Measurements from ENCODE around the gene ADAMTS2.

ADAMTS2 gene

DNA sequence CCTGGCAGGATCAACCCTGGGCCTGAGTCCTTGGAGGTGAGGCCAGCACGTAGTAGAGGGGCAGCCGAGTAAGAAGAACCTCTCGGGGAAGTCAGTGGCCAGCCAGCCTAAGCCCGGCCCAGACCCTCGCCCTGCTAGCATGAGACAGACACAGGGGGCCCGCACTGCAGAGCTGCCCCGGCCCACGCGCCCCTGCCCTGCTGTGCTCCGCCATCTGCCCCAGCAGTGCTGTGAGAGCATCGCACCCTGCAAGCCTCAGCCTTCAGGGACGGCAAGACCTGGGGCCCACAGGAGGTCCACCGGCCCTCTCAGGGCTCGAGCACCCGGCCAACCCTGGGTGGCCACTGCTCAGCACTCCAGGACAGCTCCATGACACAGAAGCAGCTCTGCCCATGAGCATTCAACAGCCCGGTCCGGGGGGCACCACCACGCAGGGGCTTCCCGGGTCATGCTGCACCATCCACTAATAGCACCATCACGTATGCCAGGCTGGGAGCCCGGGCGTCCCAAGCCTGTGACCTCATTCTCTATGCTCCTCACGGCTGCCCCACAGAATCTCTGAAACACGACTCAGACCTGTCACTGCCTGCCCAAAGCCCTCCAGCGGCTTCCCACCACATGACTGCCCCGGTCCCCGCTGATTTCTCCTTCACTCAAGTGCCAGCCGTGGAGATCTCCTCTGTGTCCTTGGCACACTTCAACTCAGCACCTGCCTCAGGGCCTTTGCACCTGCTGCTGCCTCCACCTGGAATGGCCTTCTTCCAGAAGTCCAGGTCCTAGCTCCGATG is 38.1 kb downstream of the ADAMTS2 start:
- H3K4me3 ChIP-seq (ENCODE audit: low read depth, low read length): no peak overlapping the region
- TF ChIP-seq, protein P1, sequence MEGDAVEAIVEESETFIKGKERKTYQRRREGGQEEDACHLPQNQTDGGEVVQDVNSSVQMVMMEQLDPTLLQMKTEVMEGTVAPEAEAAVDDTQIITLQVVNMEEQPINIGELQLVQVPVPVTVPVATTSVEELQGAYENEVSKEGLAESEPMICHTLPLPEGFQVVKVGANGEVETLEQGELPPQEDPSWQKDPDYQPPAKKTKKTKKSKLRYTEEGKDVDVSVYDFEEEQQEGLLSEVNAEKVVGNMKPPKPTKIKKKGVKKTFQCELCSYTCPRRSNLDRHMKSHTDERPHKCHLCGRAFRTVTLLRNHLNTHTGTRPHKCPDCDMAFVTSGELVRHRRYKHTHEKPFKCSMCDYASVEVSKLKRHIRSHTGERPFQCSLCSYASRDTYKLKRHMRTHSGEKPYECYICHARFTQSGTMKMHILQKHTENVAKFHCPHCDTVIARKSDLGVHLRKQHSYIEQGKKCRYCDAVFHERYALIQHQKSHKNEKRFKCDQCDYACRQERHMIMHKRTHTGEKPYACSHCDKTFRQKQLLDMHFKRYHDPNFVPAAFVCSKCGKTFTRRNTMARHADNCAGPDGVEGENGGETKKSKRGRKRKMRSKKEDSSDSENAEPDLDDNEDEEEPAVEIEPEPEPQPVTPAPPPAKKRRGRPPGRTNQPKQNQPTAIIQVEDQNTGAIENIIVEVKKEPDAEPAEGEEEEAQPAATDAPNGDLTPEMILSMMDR (IDR thresholded peaks at IDR 0.05; ENCODE audit: low read depth, low read length): no peak

DNA sequence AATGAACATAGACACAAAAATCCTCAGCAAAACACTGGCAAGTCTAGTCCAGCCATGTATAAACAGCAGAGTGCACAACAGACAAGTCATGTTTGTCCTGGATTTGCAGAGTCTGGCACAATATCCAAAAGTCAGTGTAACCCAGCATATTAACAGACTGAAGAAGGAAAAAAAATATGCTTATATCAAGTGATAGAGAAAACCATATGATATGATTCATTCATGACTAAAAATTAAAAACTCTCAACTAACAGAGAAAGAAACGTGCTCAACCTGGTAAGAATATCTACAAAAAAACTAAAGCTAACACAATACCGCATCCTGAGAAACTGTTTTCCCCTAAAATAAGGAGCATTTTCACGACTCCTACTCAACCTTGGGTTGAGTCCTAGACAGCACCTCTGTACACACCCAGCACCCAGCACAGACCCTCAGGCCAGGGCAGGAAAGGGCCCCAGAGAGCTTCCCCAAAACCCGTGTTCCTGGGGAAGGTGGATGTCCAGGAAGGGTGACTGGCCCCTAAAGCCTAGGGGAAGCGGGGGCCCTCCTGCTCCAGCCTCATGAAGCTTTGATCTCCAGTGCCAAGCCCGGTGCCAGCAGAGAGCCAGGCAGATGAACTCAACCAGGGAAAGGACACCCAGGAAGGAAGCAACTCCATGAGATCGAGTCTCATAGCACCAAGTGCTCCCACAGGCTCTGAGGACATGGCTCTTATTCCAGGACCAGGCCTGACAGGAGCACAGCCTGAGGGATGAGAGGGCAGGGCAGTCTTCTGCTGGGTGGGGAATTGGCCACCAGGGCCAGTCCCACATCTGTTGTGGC is 38.9 kb downstream of the ADAMTS2 start:
- no peak overlapping the region for H3K4me3 ChIP-seq (ENCODE audit: low read depth, low read length)
- TF ChIP-seq, protein P1 (IDR thresholded peaks at IDR 0.05; ENCODE audit: low read depth, low read length): no peak

DNA sequence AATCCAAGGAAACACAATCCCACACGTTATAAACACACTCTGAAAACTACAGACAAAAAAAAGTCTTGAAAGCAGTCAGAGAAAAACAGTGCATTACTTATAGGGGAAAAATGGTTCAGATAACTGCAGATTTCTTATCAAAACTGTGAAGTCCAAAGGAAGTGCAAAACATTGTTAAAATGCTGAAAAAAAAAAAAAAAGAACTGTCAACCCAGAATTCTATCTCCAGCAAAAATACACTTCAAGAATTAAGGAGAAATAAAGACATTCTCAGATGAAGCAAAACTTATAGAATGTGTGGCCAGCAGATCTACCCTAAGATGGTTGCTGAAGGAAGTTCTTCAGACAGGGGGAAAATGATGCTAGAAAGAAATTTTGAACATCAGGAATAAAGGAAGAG is 40.4 kb downstream of the ADAMTS2 start:
- TF ChIP-seq, protein P1 (IDR thresholded peaks at IDR 0.05; ENCODE audit: low read depth, low read length): no peak
- H3K4me3 ChIP-seq (ENCODE audit: low read depth, low read length): no peak overlapping the region

DNA sequence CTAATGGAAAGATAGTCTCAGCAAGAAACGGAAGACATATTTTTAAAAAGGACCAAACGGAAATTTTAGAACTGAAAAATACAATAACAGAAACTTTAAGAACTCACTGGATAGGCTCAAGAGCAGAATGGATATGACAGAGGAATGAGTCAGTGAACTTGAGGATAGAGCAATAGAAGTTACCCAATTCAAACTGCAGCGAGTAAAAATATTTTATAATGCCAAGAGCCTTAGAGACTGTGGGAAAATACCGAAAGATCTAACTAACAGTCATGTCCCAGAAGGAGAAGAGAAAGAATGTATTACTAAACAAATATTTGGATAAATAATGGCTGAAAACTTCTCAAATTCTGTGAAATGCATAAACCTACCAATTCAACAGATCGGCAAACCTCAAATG is 40.8 kb downstream of the ADAMTS2 start:
- TF ChIP-seq, protein P1 (IDR thresholded peaks at IDR 0.05; ENCODE audit: low read depth, low read length): no peak
- no peak overlapping the region for H3K4me3 ChIP-seq (ENCODE audit: low read depth, low read length)

DNA sequence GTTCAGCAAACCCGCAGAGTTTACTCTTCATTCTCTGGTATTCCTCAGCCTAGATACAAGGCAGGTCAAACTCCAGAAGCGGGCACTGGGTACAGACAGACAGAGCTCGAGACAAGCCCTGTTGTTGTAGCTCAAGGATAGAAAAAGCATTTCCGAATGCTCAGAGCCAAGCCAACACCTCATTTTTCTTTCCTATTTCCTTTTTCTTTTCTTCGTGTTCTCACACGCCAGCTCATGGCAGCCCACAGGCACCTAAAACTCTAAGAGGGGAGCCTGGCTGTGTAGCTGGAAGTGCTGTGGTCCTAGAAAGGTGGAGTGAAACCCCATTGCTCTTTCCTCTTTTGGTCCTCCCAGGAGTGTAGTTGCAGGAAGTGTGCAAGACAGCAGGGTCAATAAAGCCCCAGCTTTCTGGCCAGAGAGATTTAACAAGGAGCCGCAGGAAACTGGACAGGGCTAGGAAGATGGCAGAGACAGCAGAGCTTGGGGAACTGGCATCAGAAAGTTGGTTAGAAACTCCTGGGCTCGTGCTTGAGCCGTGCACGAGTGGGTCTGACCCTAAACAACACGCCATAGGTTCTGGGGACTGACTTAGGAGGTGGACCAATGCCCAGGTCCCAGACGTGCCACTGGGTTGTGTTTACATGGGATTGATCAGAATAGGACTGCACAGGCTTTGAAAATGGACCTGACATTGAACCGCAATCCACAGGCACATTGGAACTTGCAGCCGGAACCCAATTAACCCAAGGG is 41.6 kb downstream of the ADAMTS2 start:
- TF ChIP-seq, protein P1 (IDR thresholded peaks at IDR 0.05; ENCODE audit: low read depth, low read length): no peak
- no peak overlapping the region for H3K4me3 ChIP-seq (ENCODE audit: low read depth, low read length)

DNA sequence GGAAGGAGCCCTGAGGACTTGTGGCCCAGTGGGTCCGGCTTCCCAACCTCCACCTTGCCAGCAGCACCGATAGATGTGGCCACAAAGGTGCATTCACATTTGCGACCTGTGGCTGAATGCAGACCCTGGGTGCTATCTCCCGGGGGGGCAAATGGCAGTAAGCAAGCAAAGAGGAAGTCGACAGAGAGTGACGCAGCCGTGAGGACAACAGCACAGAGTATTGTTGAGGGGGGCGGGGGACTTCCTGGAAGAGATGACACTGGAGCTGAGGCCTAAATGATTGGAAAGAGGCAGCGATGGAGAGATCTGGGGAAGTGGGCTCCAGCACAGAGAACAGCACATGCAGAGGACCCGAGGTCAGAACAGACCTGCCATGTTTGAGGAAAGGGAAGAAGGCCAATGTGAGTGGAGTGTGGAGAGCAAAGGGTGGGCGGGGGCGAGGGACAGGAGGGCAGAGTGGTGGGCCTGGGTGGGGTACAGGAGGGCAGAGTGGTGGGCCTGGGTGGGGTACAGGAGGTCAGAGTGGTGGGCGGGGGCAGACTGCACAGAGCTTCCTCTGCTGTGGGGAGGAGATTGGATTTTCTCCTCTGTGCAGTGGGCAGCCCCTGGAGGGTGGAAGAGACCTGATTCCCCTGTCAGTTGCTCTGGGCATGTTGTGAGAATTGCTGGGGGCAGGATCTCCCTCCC is 42.6 kb downstream of the ADAMTS2 start:
- no peak overlapping the region for H3K4me3 ChIP-seq (ENCODE audit: low read depth, low read length)
- TF ChIP-seq, protein P1 (IDR thresholded peaks at IDR 0.05; ENCODE audit: low read depth, low read length): no peak

Measured in WI38 (cell line).